Trophoblast cell (in vitro differentiated cells and primary cell): ENCODE data around the gene FREM1.

Experiments
- DNase-seq, 2 donors: peaks; one replicate each; pipeline ENCODE4 v3.0.0-alpha.2; 2016
- H2AFZ ChIP-seq: 2 replicates; pipeline ENCODE4 v1.6.1; 2013; ENCODE audit warnings: low read length, moderate library complexity, mild to moderate bottlenecking; ENCODE audit not compliant: insufficient read depth, poor library complexity
- H2AK5ac ChIP-seq: 2 replicates; pipeline ENCODE4 v1.6.1; 2013; ENCODE audit warnings: mild to moderate bottlenecking, low read length
- H2BK120ac ChIP-seq: 2 replicates; pipeline ENCODE4 v1.6.1; 2013; ENCODE audit warnings: low read length, mild to moderate bottlenecking, moderate library complexity; ENCODE audit not compliant: insufficient read depth, poor library complexity
- H2BK12ac ChIP-seq: 2 replicates; pipeline ENCODE4 v1.6.1; 2013; ENCODE audit warnings: mild to moderate bottlenecking, low read length, moderate library complexity
- H2BK5ac ChIP-seq: 2 replicates; pipeline ENCODE4 v1.6.1; 2013; ENCODE audit warnings: low read length, low read depth, moderate library complexity, mild to moderate bottlenecking; ENCODE audit not compliant: poor library complexity
- H3K14ac ChIP-seq: 2 replicates; pipeline ENCODE4 v1.6.1; 2013; ENCODE audit warnings: mild to moderate bottlenecking, low read length
- H3K18ac ChIP-seq: 2 replicates; pipeline ENCODE4 v1.6.1; 2013; ENCODE audit warnings: mild to moderate bottlenecking, low read length
- H3K23ac ChIP-seq: 2 replicates; pipeline ENCODE4 v1.6.1; 2013; ENCODE audit warnings: low read length
- H3K27ac ChIP-seq: 2 replicates; pipeline ENCODE4 v1.5.1; 2013; ENCODE audit warnings: low read depth, mild to moderate bottlenecking, inconsistent platforms, low read length, moderate library complexity
- H3K27me3 ChIP-seq: 2 replicates; pipeline ENCODE4 v1.6.1; 2013; ENCODE audit warnings: inconsistent platforms, mild to moderate bottlenecking, low read length, moderate library complexity; ENCODE audit not compliant: insufficient read depth
- H3K36me3 ChIP-seq, 2 experiments: 1 replicate in 1 of 2; 2 replicates in 1 of 2; pipeline ENCODE4 v1.6.1; 2013; ENCODE audit warnings: low read length in 2 of 2, mild to moderate bottlenecking in 2 of 2, moderate library complexity in 1 of 2; ENCODE audit not compliant: insufficient read depth in 2 of 2, control insufficient read depth in 1 of 2
- H3K4ac ChIP-seq: 2 replicates; pipeline ENCODE4 v1.6.1; 2013; ENCODE audit warnings: low read depth, mild to moderate bottlenecking, low read length, moderate library complexity
- H3K4me1 ChIP-seq, 2 experiments: 1 replicate in 1 of 2; 2 replicates in 1 of 2; pipeline ENCODE4 v1.6.1; 2013; ENCODE audit warnings: low read length in 2 of 2, mild to moderate bottlenecking in 2 of 2, moderate library complexity in 1 of 2; ENCODE audit not compliant: insufficient read depth in 2 of 2, control insufficient read depth in 1 of 2
- H3K4me2 ChIP-seq: 2 replicates; pipeline ENCODE4 v1.6.1; 2013; ENCODE audit warnings: inconsistent platforms, mild to moderate bottlenecking, low read length, moderate library complexity
- H3K4me3 ChIP-seq: 2 replicates; pipeline ENCODE4 v1.5.1; 2013; ENCODE audit warnings: mild to moderate bottlenecking, low read depth, low read length, inconsistent platforms
- H3K79me1 ChIP-seq: one replicate; pipeline ENCODE4 v1.6.1; 2013; ENCODE audit warnings: low read length
- H3K79me2 ChIP-seq: 2 replicates; pipeline ENCODE4 v1.6.1; 2013; ENCODE audit warnings: low read length, mild to moderate bottlenecking; ENCODE audit not compliant: control insufficient read depth, insufficient read depth, poor library complexity
- H3K9ac ChIP-seq: 2 replicates; pipeline ENCODE4 v1.6.1; 2013; ENCODE audit warnings: mild to moderate bottlenecking, low read length
- H3K9me3 ChIP-seq: 2 replicates; pipeline ENCODE4 v1.6.1; 2013; ENCODE audit warnings: low read depth, mild to moderate bottlenecking, control low read depth, inconsistent platforms, low read length; ENCODE audit not compliant: insufficient read depth
- H4K12ac ChIP-seq: 2 replicates; pipeline ENCODE4 v1.6.1; 2013; ENCODE audit warnings: low read depth, mild to moderate bottlenecking, low read length, moderate library complexity
- H4K8ac ChIP-seq: 2 replicates; pipeline ENCODE4 v1.6.1; 2013; ENCODE audit warnings: low read depth, mild to moderate bottlenecking, low read length, moderate library complexity
- H4K91ac ChIP-seq: one replicate; pipeline ENCODE4 v1.6.1; 2013; ENCODE audit warnings: low read depth, mild to moderate bottlenecking, low read length, moderate library complexity
- WGBS: extraction: QIAGEN DNeasy Blood & Tissue Kit; methylation state at CpG from one replicate; pipeline ENCODE4 v1.1.7; 2013; ENCODE audit warnings: missing lambda C conversion rate; ENCODE audit not compliant: insufficient read length, insufficient coverage; ENCODE audit errors: extremely low coverage; 5-methylcytosine and 5-hydroxymethylcytosine counted together

The FREM1 gene

GRCh38 chr9:14811844-14812243 lies 98.4 kb downstream of the FREM1 start:
- no peak overlapping the region for H3K9ac ChIP-seq
- no peaks in the 10 kb centered on the region for H3K9me3 ChIP-seq
- H2AK5ac ChIP-seq = no peak overlapping the region
- H4K91ac ChIP-seq = no peak overlapping the region
- peaks cover 14 to 26% of the 10 kb centered on the region in 2 experiments for H3K36me3 ChIP-seq
- H3K27me3 ChIP-seq = no peaks in the 10 kb centered on the region
- H3K23ac ChIP-seq = no peak overlapping the region
- H3K14ac ChIP-seq = no peak overlapping the region
- no peak overlapping the region for H3K4ac ChIP-seq
- H3K4me1 ChIP-seq = no peaks in the 10 kb centered on the region
- no peak overlapping the region for H2AFZ ChIP-seq
- no peak overlapping the region for H3K4me2 ChIP-seq
- DNase-seq = no peak
- H3K79me2 ChIP-seq = no peaks in the 10 kb centered on the region
- H4K8ac ChIP-seq = no peak overlapping the region
- H3K79me1 ChIP-seq = no peaks in the 10 kb centered on the region
- H3K27ac ChIP-seq = no peak overlapping the region
- no peak overlapping the region for H2BK120ac ChIP-seq
- H4K12ac ChIP-seq = no peak overlapping the region
- H2BK5ac ChIP-seq = no peak overlapping the region
- no peak overlapping the region for H3K4me3 ChIP-seq
- no peak overlapping the region for H3K18ac ChIP-seq
- H2BK12ac ChIP-seq = no peak overlapping the region

- H3K4me2 ChIP-seq = no peak overlapping the region
- H2BK120ac ChIP-seq = no peak overlapping the region
- no peak overlapping the region for H3K18ac ChIP-seq
- no peaks in the 10 kb centered on the region for H3K4me1 ChIP-seq
- H3K27me3 ChIP-seq = no peaks in the 10 kb centered on the region
- H3K79me1 ChIP-seq = no peaks in the 10 kb centered on the region
- no peak overlapping the region for H4K91ac ChIP-seq
- H4K8ac ChIP-seq = no peak overlapping the region
- no peak overlapping the region for H4K12ac ChIP-seq
- no peak for DNase-seq
- no peaks in the 10 kb centered on the region for H3K79me2 ChIP-seq
- peaks cover 10 to 21% of the 10 kb centered on the region in 2 experiments for H3K36me3 ChIP-seq
- H3K27ac ChIP-seq = no peak overlapping the region
- no peak overlapping the region for H2AK5ac ChIP-seq
- no peak overlapping the region for H2AFZ ChIP-seq
- H3K4ac ChIP-seq = no peak overlapping the region
- H3K9me3 ChIP-seq = no peaks in the 10 kb centered on the region
- WGBS = no CpG with 5 or more reads among the region's 6 CpGs
- no peak overlapping the region for H2BK12ac ChIP-seq
- no peak overlapping the region for H3K4me3 ChIP-seq
- no peak overlapping the region for H3K23ac ChIP-seq
- no peak overlapping the region for H3K14ac ChIP-seq
- H2BK5ac ChIP-seq = no peak overlapping the region
- H3K9ac ChIP-seq = no peak overlapping the region
Observed at GRCh38 chr9:14806941-14807520, 103.2 kb downstream of the FREM1 start.

- Histone ChIP-seq H3K27me3 (no peaks in the 10 kb centered on the region), H3K4me1 (no peaks in the 10 kb centered on the region), H2BK5ac (no peak overlapping the region), H3K4me3 (no peak overlapping the region), H2BK120ac (no peak overlapping the region), H3K36me3 (peaks cover 16 to 25% of the 10 kb centered on the region in 2 experiments), H3K4ac (no peak overlapping the region), H3K14ac (no peak overlapping the region), H4K12ac (no peak overlapping the region), H3K18ac (no peak overlapping the region), H4K91ac (no peak overlapping the region), H3K79me1 (no peaks in the 10 kb centered on the region), H3K4me2 (no peak overlapping the region), H2BK12ac (no peak overlapping the region), H3K9me3 (no peaks in the 10 kb centered on the region), H3K27ac (no peak overlapping the region), H3K79me2 (no peaks in the 10 kb centered on the region), H3K23ac (no peak overlapping the region), H2AFZ (no peak overlapping the region), H4K8ac (no peak overlapping the region), H3K9ac (no peak overlapping the region), H2AK5ac (no peak overlapping the region)
- WGBS = no CpG with 5 or more reads among the region's 2 CpGs
- DNase-seq = no peak
Observed at GRCh38 chr9:14799030-14799429, 111.2 kb downstream of the FREM1 start.

- WGBS = no CpG with 5 or more reads among the region's 1 CpG
- Histone ChIP-seq H3K9me3 (no peaks in the 10 kb centered on the region), H3K4me2 (no peak overlapping the region), H4K91ac (no peak overlapping the region), H3K27ac (no peak overlapping the region), H2AK5ac (no peak overlapping the region), H4K8ac (no peak overlapping the region), H3K79me1 (no peaks in the 10 kb centered on the region), H3K4ac (no peak overlapping the region), H3K18ac (no peak overlapping the region), H3K27me3 (no peaks in the 10 kb centered on the region), H3K36me3 (peaks cover 18 to 30% of the 10 kb centered on the region in 2 experiments), H3K79me2 (no peaks in the 10 kb centered on the region), H2BK12ac (no peak overlapping the region), H3K4me1 (no peaks in the 10 kb centered on the region), H2BK120ac (no peak overlapping the region), H2AFZ (no peak overlapping the region), H3K4me3 (no peak overlapping the region), H4K12ac (no peak overlapping the region), H3K9ac (no peak overlapping the region), H2BK5ac (no peak overlapping the region), H3K23ac (no peak overlapping the region), H3K14ac (no peak overlapping the region)
- peak in 1 of 2 donors; percentile 30 for DNase-seq
Observed at GRCh38 chr9:14797435-14797834, 112.8 kb downstream of the FREM1 start.
